Fibroblast of upper back skin (primary cell): ENCODE measurements around the gene SEPTIN8.
A peak's percentile ranks its signal among the peaks of the same experiment; 100 is the strongest.

Source experiments
- DNase-seq: peaks from one replicate; pipeline ENCODE4 v3.0.0-alpha.2; 2013

SEPTIN8 gene

DNA sequence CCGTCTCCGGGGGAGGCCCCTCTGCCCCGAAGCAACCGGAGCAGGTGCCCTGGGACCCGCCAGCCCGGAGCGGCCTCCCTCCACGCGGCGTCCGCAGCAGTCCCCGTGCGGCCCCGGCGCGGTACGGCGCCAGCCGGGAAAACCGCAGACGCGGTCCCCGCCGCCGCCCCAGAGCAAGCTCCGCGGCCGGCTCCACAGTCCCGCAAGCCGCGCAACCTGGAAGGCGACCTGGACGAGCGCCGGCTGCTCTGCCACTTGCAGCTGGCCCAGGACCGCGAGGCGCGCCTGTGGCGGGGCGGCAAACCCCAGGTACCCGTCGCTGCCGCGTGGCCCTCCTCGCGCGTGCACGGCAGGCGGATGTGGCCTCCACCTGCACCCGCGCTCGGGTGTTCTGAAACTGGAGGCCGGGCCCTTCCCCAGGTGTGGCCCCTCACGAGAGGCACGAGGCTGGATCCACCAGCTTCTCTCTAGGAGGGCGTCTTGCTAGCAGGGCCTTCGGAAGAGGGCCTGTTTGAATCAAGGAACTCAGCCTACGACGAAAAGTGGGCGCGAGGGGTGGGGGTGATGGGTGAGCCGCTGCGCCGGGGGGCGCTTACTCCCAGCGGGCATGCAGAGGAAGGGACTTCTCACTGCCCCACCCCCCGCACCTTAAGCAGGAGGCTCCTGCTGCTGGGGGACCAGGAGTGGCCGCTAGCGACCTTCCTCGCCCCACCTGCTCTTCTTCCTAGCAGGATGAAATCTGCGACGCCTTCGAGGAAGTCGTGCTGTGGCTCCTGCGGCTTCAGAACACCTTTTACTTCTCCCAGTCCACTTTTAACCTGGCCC is 29.2 kb downstream of the SEPTIN8 start:
- DNase-seq: no peak

DNA sequence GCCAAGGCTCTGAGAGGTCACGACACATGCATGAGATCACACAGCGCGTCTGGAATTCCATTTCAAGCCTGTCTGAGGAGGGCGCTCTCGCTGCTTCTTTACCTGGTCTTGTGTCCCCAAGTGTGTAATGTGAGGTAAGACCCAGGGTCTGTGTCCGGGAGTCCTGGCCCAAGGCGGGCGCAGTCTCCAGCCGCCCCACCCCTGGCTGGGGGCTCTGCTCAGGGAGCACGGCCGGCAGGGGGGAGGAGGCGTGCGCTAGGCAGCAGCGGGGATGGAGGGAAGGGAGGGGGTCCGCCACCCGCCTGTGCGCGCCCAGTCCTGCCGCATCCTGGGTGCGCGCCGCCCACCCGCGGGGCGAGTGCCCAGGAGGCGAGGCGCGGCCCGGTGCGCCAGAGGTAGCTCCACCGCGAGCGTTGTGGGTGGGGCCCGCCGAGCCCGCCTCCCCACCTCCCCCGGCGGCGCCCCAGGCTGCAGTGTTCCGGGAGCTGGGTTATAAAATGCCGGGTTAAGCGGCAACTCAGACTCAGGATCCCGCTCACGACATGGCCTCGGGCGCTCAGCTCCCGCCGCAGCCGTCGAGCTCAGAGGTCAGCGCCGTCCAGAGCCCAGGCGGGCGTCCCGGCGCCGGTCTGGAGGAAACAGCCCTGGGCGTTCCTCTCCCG is 30.0 kb downstream of the SEPTIN8 start, which contains the start of gene CCNI2:
Gene CCNI2, plus strand, starts transcription at position 473 of the 662 bp plus-strand sequence. Its CDS starts 70 bp downstream, at position 543.
- DNase-seq: no peak

DNA sequence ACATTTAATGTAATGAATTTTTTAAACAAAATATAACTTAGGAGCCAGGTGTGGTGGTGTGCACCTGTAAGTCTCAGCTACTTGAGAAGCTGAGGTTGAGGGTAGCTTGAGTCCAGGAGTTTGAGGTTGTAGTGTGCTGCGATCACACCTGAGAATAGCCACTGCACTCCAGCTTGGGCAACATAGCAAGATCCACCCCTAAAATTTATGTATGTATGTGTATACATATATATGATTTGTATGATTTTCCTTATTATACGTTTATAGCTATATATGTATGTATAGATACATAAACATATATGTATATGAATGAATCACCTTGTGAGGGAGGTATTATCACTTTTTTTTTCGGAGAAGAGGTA is 30.5 kb downstream of the SEPTIN8 start:
- no peak for DNase-seq

DNA sequence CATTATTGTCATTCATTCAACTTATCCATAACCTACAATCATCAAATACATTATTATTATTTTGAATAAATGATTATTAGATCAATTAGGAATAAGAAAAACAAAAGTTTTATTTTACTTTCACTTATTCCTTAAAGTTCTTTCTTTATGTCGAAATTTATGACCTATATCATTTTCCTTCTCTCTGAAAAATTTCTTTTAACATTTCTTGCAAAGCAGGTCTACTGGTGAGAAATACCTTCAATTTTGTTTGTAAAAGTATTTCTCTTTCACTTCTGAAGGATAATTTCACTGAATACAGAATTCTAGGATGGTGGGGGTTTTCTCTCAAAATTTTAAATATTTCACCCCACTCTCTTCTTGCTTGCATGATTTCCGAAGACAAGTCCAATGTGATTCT is 32.4 kb downstream of the SEPTIN8 start:
- no peak for DNase-seq

DNA sequence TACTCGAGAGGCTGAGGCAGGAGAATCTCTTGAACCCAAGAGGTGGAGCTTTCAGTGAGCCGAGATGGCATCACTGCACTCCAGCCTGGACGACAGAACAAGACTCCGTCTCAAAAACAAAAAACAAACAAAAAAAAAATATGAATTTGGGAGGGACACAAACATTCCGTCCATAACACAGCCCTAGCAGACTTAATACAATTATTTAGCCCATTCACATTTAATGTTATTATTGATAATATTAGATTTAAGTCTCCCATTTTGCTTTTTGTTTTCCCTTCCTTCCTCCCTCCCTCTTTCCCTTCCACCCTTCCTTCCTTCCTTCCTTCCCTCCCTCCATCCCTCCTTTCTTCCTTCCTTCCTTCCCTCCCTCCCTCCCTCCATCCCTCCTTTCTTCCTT is 34.4 kb downstream of the SEPTIN8 start:
- no peak for DNase-seq

DNA sequence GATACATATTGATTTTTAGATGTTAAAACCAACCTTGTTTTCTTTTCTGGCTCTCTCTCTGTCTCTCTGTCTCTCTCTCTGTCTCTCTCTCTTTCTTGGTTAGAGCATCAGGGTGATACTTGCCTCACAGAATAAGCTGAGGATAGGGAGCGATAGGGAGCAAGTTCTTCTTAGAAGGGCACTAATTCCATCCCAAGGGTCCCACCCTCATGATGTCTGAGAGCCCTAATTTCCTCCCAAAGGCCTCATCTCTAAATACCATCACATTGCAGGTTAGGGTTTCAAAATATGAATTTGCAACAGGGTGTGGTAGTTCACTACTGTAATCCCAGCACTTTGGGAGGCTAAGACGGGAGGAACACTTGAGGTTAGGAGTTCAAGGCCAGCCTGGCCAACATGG is 34.9 kb downstream of the SEPTIN8 start:
- DNase-seq: no peak

DNA sequence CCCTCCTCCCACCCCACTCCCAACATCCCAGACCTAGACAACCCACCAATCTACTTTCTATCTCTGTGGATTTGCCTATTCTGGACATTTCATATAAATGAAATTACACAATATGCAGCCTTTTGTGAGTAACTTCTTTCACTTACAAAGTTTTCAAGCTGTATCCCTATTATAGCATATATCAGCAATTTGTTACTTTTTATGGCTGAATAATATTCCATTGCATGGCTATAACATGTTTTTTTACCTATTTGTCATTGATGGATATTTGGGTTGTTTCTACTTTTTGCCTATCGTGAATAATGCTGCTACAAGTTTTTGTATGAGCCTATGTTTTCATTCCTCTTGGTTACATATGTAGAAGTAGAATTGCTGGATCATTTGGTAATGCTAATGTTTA is 37.8 kb downstream of the SEPTIN8 start:
- no peak for DNase-seq

DNA sequence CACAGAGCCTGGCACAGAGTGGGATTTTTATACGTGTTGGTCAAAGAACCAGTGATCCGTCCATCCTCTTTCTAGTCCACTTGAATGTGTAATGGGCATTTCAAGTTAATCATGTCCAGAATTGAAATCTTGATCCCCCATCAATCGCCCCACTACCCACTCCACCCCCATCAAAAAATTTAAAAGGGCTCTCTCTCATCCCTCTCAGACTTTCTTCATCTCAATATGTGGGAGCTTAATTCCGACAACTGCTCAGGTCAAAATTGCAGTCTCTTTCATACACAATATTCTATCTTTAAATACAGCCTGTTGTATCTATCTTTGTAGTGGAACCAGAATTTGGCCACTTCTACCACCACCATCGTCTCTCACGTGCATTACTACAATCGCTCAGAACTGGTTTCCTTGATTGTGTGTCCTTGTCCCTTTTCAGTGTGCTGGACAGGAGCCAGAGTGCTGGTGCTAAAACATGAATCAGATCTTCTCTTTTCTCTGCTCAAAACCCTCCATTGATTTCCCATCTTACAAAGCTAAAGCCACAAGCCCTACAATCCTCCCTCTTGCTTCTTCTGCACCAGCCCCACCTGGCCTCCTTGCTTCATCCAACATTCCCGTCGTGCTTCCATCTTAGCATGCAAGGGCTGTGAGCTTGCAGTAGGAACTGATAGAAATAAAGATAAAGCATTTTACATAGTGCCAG is 38.9 kb downstream of the SEPTIN8 start:
- DNase-seq: no peak

DNA sequence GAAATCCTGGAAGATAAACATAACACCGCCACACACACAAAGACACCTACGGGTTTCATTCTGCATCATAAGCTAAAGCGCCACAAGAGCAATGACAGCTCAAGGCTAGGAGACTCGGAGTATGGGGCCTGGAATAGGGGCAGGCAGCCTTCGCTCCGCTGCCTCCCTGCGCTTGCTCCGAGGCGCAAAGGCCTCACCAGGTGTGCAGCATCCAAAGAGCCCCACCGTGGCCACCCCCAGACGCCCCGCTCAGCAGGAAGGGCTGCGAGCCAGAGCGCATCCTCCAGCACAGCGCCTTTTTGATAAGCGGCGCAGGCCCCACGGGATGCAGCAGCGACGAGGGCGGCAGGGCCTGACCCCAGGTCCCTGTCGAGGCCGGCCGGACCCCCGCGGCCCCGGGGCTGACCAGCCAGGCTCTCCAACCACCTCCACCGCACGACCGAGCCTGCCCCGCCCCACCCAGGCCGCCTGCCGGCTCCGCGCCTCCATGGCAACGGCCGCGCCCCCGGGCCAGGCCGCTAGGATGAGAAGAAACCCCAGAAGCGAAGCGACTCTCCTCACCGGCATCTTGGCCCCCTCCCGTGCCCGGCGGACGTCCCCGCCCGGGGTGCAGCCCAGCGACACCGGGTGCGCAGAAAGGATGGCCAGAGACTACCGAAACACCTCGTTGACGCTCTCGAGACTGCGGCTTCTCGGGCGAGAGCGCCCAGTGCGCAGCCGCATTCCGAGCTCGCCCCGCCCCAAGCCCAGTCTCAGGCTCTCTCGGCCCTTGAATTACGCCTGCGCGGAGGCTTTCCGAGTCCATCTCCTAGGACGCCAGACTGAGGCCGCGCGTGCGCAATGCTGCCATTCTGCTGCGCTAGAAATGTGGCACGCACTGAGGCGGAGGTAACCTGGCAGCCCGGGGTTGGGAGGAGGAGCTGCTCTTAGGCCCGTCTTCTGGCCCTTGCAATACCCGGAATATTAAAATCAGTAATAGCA is 39.9 kb downstream of the SEPTIN8 start, which contains the start of gene KIF3A:
Gene KIF3A, minus strand, starts transcription at position 694 of the 981 bp plus-strand sequence. Its CDS starts 127 bp downstream, at position 567.
- DNase-seq: peak; percentile 96

DNA sequence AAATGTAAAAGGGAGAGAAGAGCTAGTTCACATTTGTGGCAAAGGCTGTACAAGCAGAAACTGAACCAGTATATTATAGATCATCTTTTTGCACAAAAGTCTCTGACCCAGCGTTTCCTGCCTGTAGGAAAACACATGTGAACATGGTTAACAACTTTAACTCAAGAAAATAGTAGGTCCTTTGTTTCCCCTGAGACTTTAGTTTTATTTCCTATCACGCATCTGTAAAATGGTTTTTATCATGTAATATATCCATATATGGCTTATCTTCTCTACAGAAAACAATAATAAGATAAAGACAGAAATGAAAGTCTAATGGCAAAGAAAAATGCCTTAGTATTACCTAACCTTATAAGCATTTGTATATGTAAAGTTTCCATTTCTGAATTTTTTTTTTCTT is 42.4 kb downstream of the SEPTIN8 start:
- no peak for DNase-seq

DNA sequence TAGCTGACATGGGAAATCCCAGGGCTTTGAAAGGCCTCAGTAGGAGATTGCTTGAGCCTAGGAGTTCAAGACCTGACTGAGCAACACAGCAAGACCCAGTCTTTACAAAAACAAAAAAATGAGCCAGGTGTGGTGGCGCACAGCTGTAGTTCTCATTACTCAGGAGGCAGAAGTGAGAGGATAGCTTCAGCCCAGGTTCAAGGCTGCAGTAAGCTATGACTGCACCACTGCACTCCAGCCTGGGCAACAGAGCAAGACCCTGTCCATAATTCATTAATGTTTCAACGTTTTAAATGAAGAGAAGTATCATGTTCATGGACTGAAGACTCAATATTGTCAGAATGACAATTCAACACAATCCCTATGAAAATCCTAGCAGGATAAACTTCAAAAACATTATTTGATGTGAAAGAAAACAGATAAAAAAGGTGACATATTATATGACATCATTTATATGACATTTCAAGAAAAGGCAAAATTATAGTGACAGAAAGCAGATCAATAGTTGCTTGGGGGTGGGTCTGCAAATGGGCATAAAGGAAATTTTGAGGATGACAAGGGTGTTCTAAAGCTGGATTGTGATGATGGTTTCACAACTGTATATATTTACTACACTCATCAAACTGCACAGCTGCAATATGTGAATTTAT is 43.4 kb downstream of the SEPTIN8 start:
- DNase-seq: no peak

DNA sequence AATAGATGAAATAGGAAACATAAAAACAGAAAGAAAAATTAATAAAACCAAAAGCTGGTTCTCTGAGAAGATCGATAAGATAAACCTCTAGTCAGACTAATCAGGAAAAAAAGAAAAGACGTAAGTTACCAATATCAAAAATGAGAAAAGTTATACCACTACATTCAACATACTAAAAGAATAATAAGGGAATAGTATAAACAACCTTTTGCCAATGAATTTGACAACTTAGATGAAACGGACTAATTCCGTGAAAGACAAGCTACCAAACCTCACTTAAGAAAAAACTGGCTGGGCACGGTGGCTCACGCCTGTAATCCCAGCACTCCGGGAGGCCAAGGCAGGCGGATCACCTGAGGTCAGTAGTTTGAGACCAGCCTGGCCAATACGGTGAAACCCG is 47.1 kb downstream of the SEPTIN8 start:
- DNase-seq: no peak

DNA sequence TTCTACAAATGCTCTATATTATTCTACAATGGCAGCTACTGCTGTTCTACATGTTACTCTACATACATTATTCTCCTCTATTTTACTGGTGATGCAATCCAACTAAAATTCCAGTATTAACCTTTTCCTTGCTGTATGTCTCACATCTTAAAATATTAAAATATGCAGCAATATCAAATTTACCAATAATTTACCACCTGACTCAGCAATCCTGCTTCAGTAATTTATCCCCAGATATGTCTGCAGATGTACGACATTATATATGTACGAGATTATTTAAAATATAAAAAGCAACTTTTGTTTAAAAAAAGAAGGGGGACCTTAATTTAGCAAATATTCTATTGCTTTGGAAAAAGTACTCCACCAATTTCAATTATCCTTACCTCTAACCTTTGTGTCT is 51.3 kb downstream of the SEPTIN8 start:
- DNase-seq: no peak

DNA sequence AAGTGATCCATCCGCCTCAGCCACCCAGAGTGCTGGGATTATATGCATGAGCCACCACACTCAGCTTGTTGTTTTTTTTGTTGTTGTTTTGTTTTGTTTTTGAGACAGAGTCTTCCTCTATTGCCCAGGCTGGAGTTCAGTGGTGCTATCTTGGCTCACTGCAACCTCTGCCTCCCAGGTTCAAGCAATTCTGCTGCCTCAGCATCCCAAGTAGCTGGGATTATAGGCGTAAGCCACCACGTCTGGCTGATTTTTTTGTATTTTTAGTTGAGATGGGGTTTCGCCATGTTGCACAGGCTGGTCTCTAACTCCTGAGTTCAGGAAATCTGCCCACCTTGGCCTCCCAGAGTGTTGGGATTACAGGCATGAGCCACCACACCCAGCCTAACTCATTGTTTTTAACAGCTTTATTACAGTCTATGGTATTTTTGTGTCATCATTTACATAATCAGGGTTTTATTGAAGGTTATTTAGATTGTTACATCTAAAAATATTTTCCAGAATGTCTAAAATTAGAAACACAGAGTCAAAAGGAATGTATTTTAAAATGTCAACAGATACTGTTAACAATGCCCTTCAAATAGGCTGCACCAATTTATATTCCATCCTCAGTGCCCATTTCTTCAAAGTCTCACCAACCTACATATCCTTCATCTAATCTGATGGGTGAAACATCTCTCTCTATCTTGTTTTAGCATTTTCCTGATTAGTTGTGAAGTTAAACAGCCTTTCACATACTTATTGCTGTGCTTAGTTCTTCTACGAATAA is 58.3 kb downstream of the SEPTIN8 start:
- no peak for DNase-seq

DNA sequence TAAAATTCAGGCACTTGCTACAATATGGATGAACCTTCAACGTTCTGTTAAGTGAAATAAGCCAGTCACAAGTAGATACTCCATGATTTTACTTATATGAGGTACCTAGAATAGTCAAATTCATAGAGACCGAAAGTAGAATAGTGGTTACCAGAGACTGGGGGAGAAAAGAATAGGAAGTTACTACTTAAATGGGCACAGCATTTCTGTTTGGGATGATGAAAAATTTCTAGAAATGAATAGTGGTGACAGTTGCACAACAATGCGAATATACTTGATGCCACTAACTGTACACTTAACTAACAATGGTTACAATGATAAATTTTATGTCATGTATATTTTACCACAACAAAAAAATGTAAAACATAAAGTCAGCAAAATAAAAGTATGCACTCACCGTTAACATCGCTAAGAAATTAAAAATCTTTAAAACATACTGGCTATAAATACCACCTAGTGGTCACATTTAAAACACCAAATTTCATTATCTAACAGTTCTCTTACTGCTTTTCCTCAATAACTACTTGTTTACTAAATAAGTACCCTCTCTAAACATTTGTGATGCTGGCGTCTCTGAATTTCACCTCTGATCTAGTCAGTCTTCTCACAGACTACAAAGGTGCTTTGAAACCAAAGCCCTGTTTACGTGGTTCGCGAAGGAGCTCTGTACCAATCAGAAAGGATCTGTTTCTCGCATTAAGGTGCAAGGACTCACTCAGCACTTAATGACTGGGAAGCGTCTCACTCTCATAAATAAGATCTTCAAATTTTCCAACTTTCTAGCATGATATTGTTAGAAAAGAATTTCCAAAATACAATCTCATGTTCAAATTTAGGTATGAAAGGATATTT is 62.4 kb downstream of the SEPTIN8 start:
- peak; percentile 6 for DNase-seq

DNA sequence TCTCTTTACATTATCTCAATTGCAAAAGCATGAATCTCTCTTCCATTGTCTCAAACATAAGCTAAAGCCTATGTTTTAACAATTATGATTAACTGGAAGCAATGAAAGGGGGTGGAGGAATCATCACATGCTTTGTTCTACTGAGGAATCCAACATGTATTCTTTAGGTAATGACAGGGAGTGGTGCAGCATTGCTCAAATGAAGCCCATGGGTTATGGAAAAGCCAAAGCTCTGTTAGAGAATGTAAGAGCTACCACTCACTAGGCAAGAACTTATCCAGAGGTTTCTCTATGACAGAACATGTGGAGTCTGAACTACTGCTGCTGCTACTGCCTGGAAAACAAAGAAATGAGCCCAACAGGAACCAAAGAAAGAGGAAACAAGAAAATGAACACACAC is 68.4 kb downstream of the SEPTIN8 start:
- DNase-seq: no peak

DNA sequence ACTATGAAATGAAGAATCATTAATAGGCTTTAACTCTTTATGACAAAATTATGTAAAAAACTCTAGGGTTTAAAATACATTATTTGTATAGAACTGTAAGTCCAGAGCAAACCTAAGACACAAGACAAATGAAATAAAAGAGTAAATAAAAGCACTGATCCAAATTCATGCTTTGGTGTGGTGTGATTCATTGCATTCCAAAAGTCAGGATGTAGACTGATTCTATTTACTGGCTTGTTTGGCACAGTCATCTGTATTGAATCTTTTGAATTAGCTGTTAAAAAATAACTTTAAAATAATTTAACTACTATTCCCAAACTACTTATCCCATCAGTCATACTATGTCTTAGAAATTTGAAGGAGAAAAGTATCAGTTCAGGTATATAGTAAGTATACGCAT is 72.2 kb downstream of the SEPTIN8 start:
- peak; percentile 30 for DNase-seq
